DMS153 treated with DMSO at 0.1 percent for 48 hours (cell line): ENCODE data around the gene LKAAEAR1.
A peak's percentile ranks its signal among the peaks of the same experiment; 100 is the strongest.

Source experiments
- DNase-seq: peaks from one replicate; lab custom pipeline; 2025; ENCODE audit not compliant: unreplicated experiment; lab: John Stamatoyannopoulos, UW

Gene LKAAEAR1

DNA sequence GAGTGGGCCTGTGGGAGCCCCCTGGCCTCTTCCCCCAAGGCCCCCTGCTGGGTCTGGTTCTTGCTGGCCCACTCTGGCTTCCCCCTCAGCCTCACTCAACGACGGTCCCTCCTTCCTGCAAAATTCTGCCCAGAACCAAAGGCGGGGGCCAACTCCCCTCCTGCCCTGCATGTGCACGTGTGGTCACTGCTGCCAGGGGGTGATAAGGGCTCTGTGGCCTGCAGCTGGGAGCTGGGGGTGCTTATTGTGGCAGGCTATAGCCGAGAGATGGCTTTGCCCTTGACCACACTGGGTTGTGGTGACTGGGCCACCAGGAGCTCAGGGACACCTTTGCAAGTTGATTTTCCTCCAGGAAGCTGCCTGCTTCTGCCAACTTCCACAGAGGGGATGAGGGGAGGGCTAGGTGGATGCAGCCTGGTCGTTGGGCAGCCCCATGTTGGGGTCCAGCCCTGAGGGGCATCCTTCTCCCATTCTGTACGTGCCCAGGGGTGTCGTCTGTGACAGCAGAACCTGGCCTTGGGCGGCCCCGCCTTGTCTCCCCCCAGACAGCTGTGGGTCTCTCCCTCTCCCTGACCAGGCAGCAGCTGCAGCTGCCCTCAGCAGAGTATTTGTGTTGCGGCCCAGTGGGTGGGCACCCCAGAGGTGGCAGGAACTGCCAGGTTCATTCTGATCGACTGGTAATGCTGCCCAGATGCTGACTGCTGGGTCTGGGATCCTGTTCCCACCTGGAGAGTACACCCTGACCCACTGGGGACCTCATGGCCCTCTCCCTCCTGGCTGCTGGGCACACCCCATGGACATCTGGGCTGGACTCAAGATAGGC is 15.6 kb downstream of the LKAAEAR1 start:
- no peak for DNase-seq

DNA sequence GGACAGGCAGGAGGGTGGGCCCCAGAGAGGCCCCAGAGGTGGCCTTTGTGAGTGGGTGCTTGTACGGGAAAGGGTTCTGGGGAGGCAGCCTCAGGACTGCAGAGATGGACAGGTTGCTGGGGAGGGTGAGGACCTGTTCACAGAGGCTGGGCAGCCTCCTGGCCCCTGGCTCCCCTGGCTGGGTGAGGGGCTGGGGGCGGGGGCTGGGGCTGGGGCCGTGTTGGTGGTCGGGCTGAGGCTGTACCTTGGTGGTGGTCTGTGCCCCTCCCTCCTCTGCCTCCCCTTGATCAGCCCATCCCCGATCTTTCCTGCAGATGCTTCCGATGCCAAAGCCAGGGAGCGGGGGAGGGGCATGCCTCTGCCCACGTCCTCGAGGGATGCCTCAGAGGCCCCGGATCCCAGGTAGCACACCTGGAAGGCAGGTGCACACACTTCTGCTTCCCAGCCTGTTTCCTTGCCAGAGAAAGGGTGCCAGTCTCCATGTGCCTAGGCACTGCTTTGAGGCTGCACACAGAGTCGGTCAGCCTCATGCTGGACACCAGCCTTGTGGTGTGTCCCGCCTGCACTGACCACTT is 16.4 kb downstream of the LKAAEAR1 start:
- DNase-seq, result no peak

DNA sequence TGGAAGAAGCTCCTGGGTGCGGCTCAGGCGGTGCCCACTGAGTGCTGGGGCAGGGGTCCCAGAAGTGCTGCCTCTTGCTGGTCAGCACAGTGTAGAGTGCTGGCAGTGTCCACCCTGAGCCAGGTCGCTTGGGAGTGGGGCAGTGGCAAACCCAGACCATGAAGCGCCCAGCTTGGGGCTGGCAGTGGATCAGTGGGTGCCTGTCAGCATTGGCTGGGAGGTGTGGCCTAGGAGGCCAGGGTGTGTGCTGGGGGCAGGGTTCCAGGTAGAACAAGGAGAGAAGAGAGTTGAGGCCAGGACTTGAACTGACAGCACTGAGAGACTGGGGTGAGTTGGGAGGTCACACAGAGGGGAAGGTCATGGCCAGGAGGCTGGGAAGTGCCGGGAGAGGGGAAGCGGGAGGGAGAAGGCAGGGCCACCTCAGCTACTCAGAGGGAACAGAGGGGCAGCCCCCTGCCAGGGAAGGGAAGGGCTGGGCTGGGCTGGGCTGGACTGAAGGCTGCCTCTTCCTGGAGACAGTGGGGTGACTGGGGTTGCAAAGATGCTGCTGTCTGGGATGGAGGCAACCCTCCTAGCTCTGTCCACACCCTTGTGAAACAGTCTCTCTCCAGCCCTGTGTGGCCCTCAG is 17.1 kb downstream of the LKAAEAR1 start:
- no peak for DNase-seq

DNA sequence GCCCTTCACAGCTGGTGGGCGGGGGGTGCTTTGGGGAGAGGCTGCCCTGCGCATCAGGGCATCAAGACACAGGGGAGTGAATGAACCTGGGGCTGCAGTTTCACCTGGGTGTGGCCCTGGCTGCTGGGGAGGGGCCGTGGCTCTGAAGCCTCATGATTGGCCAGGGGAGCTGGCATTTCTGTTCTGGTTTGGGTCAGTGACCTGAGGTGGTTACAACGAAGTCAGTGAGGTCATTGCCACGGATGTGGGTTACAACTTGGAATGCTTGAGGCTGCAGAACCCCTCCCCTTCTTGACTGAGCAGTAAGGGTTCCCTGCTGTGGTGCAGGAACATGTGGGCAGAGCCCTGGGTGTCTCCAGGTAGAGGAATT is 18.2 kb downstream of the LKAAEAR1 start:
- DNase-seq, result no peak

DNA sequence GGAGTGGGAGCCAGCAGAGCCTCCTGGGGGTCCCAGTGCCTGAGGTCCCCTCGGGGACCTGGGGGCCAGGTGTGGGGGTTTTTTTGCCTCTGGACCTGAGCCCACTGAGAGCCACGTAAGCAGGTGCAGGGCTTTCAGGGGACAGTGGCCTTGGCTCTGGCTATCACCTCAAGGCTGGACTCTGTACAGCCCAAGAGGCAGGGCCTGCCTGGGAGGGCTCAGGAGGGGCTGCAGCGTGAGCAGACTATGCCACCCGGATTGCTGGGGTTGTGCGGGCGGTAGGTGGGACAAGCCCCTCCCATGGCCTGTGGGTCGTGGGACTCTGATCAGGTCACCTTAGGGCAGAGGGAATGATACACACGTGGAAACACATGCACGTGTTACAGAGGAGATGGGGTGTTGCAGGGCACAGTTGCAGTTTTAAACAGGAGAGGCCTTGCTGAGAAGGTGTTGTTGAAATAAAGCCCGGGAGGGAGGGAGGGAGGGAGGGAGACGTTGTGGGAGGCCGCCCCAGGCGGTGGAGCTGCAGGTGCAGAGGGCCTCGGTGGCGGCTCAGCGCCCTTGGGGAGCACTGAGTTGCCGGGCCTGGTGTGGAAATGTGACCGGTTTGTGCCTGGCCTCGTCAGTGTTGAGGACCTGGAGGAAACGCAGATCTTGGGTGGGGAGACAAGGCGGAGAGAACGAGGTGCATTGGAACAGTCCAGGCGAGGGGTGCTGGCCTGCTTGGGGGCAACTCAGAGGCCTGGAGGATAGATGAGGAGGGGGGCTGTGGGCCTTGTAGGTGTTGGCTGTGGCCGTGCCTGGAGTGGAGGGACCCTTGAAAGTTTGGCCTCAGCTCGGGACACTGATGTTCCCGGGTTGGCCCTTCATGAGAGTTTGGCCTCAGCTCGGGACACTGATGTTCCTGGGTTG is 18.9 kb downstream of the LKAAEAR1 start:
- no peak for DNase-seq

DNA sequence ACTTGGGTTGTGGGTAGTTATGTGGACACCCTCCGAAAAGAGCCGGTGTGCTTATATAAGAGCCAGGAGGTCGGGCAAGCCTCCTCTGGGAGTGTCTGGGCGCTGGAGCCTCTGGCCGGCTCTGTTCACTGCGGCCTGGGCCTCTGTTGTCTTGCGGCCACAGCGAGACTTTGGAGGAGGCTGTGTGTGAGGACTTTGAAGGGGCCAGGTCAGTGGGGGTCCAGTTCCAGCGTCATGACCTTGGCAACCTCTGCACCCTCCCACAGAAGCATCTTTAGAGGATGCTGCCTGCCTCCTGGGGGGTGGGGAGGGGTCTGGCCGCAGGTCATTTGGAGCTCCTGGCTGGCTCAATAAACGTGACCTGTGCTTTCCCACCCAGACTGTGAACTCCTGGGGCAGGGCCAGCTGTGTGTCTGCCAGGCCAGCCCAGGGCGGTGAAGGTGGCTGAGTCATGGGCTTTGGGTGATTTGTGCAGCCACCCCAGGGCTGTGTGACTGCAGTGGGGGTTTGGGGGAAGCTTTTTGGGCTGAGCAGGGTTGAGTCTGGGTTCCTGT is 20.0 kb downstream of the LKAAEAR1 start:
- no peak for DNase-seq

DNA sequence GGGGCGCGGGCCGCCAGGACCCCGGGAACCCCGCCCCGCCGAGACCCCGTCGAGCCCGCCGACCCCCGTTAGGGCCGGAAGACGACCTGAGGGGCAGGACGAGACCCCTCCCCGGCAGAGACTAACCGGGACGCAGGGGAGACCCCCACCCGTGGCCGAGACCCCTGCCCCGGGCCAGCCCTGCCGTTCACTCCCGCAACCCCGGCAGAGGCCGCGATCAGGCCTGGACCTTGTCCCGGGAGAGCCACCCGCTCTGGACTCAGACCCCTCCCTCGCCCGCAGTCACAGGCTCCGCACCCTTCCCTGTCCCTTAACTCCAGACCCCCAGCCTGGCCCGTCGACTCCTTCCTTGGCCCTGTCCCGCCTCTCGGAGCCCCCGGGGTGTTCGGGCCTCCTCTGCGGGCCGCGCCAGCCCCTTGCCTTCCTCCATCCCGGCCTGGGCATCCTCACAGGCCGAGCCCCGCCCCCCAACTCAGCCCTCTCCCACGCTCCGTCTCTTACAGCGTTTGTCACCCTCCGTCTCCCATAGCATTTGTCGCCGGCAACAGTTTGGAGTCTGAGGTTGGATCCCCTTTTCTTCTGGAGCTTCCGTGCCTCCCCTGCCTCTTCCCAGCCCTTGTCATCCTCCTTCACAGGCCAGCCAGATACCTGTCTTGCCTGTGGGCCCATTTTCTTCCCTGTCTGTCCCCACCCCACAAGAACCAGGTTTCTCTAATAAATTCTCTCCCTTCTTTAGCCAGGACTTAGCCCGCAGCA is 20.6 kb downstream of the LKAAEAR1 start:
- no peak for DNase-seq

DNA sequence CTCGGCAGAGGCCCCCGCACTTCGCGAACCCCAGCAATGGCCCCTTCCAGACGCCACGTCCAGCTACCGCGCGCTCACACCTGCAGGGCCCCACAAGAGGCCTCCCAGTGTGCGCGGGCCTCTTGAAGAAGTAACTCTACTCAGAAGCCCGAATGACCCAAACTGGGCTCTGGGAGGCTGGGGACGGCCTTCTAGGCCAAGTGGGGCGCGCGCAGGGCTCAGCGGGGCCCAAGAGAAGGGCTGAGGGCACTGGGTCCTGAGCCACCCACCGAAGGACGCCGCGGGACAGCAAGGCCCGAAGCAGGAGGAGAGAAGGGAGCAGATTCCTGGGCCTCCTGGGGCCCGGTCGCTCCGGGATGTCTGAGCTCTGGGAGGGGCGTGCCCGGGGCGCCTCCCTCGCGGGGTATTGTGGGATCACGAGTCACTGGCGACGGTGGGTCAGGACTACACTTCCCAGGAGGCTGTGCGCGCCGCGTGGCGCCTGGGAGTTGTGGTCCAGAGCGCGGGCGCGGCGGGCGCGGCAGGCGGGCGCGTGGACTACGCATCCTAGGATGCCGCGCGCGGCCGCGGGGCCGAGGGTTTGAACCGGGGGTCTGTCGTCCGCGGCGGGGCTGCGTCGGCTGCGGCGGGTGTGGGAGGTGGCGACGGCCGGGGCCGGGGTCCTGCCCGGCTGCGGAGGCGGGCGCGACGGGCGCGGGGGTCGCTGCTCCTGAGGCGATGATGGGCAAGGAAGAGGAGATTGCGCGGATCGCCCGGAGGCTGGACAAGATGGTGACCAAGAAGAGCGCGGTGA is 21.4 kb downstream of the LKAAEAR1 start, which contains the start of gene TCEA2:
Gene TCEA2 (plus strand): TSS at position 603 of the 793 bp plus-strand sequence. CDS start 115 bp downstream, at position 718.
- DNase-seq, result peak; percentile 94

DNA sequence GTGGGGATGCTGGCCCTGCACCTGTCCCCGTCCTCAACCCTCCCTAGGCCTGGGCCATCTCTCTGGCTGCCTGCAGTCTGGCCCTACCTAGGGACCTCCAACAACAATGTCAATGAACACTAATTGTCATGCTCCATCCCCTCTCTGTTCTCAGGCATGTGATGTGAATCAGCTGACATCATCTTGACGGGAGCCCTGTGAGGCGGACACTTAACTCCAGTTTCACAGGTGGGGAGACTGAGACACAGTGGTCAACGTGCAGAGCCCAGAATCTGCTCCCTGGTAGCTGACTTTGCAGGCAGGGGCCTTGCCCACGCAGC is 22.0 kb downstream of the LKAAEAR1 start:
- no peak for DNase-seq

DNA sequence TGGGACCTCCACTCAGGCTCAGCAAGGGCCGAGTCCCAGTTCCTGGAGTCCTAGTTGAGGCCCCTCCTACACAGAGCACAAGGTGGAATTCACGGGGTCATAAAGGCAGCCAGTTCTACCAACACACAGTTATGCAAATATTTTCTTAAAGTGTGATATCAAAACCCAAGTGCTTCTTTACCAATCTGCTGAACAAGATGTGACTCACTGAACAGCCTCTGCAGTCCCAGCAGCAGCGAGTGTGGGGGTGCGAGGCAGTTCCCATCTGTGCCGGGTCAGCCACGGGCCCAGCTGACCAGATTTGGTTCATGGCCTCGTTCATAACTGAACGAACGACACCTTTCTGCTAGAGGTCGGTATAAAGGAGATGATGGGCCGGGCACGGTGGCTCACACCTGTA is 25.7 kb downstream of the LKAAEAR1 start:
- no peak for DNase-seq

DNA sequence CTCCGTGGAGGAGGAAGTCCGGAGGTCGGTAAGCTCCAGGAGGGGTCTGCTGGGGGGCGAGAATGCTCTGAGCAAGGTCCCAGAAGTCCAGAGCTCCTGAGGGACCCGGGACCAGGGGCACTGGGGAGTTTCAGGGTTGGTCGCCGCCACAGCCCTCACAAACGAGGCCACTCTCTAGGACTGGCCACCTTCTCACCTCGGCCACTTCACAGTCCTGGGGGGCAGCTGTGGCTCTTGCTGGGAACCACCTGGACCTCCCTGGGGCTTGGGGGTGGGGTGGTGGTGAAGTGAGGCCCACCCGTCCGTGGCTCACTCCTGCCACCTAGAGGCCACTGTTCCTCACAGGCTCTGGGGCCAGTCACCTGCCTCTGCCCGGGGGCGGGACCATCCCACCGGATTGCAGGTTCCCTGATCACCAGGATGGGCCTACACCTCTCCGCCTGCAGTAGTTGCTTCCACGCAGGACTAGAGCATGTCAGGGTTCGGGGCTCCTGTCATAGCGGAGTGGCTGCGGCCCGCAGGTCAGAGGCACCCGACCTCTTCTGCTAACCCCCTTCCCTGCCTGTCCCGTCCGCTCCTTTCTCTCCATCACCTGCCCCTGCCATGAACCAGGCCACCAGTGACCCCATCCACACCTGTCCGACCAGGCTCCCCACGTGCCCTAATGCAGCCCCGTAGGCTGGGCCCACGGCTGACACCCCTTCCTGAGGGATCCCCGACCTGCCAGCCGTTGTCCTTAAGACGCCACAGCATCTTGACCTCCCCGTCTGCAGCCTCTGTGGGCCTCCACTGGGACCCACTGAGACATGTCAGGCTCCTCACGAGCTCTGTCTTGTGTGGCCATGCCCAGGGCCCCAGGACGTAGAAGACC is 26.3 kb downstream of the LKAAEAR1 start:
- peak; percentile 34 for DNase-seq

DNA sequence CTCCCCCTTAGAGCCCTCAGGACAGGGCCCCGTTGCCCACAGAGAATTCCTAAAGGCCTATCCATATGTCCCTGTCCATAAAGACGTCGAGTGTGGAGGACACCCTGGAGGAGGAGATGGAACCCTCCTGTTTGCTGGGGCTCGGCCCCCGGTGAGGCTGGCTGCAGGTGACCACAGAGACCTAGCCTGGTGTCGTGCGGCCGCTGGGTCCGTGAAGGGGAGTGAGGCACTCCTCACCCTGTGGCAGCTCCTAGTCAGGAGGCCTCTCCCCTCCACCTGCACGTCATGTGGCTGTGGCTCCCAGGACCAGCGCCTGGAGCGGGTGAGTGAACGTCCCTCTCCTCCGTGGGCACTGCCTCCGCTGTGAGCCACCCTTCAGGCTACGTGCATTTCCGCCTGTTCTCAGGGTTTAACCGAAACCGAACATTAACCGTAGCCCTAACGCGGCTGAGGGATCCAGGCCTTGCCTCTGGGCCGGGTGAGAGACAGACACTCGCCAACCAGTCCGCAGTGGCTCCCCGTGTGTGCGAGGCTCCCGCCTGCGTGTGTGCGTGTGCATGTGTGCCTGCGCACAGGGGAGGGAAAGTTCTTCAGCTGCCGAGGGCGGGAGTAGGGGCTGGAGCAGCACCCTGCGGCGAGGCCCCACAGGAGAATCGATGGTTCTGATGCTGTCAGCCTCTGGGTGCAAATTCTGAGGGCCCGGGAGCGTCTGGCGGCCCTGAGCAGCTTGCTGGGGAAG is 27.1 kb downstream of the LKAAEAR1 start:
- DNase-seq, result no peak

DNA sequence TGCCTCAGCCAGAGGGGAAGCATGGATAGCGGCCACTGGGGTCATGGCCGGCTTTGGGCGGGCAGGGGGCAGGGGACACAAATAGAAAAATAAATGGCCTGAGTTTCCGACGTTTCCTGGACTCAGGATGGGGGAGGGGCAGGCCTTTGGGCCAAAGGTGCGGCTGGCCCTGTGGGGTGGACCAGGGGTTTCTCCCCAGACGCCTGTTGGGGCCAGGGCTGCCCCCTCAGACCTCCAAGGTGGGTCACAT is 27.6 kb downstream of the LKAAEAR1 start:
- DNase-seq, result no peak

DNA sequence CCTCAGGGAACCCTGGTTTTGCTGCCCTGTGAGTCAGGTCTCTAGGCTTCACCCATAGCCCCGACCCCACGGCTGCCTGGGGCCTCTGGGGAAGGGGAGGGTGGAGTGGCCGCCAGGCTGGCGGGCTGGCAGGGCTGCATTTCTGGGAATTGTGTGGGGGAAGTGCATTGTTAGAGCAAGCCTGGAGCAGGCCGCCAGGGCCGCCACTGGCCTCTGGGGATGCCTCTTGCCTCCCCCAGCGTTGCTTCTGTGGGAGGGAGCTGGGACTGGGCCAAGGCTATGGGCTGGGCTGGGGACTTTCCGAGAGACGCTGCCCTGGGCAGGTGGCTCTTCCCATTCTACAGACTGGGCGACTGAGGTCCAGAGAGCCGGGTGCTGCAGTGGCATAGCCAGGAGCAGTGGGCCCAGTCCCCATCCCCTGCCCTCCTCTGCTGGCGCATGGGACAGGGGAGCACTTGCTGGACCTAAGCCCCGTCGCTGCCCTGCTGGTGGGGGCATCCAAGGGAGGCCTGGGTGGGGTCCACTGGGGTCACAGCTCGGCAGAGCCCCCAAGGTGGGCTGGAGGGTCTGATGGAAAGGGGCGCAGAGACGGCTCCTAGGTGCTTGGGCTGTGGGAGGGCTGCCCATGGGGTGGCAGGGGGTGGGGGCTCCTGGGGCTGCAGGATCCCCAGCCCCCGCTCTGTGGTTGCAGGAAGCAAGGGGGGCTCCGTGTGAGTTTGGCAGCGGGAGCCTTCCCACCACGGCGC is 28.1 kb downstream of the LKAAEAR1 start:
- DNase-seq, result no peak

DNA sequence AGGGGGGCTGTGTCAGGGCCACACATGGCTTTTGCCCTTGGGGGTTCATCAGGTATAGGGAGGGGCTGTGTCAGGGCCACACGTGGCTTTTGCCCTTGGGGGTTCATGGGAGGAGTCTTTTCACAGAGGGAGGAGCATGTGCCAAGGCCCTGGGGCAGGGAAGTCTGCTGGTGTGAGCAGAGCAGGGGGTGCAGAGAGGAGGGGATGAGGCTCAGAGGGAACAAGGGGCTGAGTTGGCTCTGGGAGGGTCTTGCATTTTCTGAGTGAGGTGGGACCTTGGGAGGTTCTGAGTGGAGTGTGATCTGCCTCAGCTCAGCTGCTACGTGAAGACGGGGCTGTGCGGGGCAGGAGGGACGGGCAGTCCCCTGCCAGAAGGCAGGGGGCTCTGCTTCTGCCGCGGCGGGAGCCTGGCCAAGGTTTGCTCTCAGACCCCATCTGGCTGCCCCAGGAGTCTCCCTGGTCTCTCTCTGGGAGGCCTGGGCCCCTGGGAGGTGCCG is 28.8 kb downstream of the LKAAEAR1 start:
- no peak for DNase-seq

DNA sequence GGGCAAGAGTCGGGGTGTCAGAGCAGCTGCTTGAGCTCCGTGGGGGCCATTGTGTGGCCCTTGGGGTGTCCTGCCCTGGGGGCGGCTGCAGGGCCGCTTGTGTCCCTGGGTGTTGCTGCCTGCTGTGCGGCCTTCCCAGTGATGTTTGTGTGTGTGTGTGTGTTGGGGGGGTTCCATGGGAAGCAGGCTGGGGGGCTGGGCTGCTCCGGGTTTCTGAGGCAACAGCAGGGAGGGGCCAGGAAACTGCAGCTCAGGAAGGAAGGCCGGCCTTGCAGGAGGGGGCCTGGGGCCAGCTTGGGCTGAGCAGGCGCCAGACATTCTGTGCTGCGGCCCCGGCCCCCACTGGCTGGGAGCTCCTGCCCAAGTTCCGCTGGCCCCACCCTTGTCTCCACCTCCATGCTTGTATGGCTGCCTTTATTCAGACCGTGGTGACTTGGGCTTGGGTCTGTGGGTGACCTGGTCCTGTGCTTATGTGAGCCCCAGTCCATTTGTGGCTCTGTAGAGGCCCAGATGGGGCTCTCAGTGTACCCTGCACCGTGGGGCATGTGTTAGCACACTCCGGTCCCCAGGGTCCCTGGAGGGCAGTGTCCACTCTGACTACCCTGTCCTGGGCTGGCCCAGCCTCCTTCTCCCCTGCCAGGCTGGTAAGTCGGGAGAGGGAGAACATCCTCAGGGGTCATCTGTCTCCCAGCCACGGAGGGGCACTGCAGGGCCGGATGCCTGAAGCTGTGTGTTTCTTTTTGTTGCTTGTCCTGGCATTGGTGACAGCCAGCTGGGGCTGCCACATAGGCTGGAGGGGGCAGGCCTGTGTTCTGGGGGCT is 30.1 kb downstream of the LKAAEAR1 start:
- no peak for DNase-seq
